HG03575 (cell line): ENCODE results near the gene MVK.
"Not testable (repeated sequence)": the region's sequence is repeated elsewhere in the genome, so short reads cannot be mapped to it uniquely, and the experiment has no call there.

ENCODE experiments used
- ATAC-seq: cut with Tn5 transposase; IDR thresholded peaks from one replicate; pipeline ENCODE4 v1.9.1; 2021; ENCODE audit not compliant: unreplicated experiment, insufficient number of reproducible peaks, low FRiP score; ENCODE audit errors: extremely low read depth

Gene MVK

GRCh38 chr12:109599087-109599486, 25.5 kb downstream of the MVK start:
- ATAC-seq, result no peak

DNA sequence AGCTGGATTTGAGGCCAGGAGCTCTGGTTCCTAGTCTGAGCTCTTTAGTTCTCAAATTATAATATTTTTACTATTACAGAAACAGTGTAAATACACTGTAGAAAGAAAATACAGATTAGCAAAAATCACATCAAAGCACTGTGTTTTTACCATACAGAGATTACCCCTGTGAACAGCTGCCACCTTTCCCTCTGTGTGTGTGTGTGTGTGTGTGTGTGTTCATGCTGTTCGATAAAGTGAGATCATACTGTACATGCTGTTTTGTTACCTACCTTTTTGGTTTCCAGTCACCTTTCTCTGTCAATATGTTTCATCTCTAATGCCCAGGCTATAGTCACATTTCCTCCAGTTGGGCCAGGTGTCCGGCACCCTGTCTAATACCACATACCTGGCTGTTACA, 26.9 kb downstream of the MVK start:
- ATAC-seq, result no peak

- no peak for ATAC-seq
Observed at GRCh38 chr12:109600995-109601394, 27.4 kb downstream of the MVK start.

DNA sequence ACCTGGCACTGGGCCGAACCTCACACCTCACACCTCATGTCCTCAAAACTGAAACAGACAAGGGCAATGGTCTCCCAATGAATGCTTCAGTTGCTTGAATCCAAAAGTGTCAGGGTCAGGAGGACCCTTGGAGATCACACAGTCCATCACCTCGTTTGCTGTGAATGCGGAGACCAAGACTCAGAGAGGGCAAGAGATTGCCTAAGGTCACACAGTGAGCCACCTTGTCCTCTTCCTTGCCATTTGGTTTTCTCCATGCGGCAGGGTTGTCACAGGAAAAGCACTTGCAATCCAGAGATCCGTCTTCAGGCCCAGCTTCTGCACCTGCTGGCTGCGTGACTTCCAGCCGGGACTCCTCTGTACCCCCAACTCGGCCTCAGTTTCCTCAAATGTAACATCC, 28.0 kb downstream of the MVK start:
- no peak for ATAC-seq

- ATAC-seq, result not testable (repeated sequence)
Observed at GRCh38 chr12:109602132-109602531, 28.5 kb downstream of the MVK start.

DNA sequence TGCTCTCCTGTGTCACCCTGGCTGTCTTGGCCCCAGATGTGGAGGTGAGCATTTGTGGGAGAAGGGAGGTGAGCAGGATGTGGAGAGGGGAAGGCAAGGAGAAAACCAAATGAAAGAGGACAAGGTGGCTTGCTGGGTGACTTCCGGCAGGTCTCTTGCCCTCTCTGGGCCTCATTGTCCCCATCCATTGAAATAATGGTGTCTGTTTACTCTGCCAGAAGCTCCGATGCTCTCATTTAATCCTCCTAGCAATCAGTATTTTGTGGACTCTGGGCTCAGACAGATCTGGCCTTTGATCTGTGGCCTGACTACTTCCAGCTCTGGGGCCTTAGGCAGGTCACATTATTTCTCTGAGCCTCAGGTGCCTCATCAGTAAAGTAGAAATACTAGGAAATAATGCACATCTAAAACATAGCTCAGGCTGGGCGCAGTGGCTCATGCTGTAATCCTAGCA, 30.6 kb downstream of the MVK start:
- ATAC-seq, result no peak

- ATAC-seq, result no peak
Observed at GRCh38 chr12:109605016-109605415, 31.4 kb downstream of the MVK start.

GRCh38 chr12:109605599-109606228, 32.1 kb downstream of the MVK start:
- no peak for ATAC-seq

DNA sequence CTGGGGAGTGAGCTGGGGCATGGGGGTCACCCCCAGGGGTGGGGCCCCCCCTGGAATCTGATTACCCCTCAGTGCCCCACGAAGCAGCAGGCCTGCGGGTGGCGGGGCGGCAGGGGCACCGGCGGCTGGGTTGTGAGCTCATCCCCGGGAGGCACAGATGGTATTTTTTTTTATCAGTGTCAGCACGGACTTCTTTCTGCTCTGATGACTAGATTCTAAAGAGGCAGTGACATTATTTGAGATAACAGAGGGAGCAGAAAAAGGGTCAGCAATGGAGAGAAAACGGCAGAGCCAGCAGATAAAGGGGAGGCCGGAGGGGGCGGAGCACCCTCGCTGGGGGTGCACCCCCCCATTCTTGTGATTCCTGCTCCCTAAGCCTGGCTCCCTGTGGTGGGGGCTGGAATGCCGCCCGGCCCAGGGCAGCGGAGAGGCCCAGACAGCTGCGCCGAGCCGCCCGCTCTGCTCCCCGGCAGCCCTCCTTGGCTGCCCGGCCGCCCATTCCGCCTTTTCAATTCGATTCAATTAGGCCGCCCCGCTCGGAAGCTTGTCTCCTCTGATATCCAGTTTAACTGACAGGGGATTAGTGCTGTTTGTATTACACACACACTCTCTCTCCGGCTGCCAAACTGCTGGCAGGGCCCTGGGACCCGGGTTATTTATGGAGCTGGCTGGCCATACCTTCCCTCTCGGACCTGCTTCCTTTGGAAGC, 32.9 kb downstream of the MVK start:
- ATAC-seq, result no peak

GRCh38 chr12:109607618-109608017, 34.0 kb downstream of the MVK start:
- no peak for ATAC-seq

DNA sequence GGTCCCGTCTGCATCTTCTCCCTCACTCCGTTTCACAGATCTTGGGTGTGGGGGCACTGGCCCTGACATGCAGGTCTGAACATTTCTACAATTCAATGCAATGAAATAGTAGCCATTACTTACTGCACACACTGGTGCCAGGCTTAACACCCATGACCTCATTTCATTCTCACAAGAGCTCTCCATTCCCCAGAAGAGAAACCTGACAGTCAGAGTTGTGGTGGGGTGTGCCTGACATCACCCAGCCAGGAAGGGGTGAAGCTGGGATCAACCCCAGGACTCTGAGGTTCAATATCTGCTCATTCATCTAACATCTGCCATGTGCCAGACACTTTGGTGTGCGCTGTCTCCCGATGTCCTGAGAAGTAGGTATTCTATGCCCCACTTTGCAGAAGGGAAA, 34.7 kb downstream of the MVK start:
- ATAC-seq, result no peak

- ATAC-seq, result no peak
Observed at GRCh38 chr12:109608793-109609192, 35.2 kb downstream of the MVK start.

DNA sequence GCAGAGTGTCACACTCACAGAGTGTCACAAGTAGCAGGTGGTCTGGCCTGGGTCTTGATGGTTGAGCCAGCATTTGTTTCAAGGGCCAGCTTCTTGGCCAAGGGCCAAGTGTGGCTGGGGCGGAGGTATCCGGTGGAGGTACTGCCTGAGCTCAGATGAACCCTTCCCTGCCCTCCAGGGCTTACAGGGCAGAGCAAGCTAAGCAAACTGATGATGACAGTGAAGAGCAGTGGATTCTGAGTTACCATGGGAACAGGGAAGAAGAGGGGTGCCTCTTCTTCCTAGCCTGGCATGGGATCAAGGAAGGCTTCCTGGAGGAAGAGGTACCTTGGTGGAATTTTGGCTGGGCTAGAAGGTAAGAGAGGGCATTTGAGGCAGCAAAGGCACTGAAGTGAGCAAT, 35.7 kb downstream of the MVK start:
- ATAC-seq, result no peak

GRCh38 chr12:109610523-109610922, 36.9 kb downstream of the MVK start:
- ATAC-seq, result no peak

- no peak for ATAC-seq
Observed at GRCh38 chr12:109611223-109611622, 37.6 kb downstream of the MVK start.

DNA sequence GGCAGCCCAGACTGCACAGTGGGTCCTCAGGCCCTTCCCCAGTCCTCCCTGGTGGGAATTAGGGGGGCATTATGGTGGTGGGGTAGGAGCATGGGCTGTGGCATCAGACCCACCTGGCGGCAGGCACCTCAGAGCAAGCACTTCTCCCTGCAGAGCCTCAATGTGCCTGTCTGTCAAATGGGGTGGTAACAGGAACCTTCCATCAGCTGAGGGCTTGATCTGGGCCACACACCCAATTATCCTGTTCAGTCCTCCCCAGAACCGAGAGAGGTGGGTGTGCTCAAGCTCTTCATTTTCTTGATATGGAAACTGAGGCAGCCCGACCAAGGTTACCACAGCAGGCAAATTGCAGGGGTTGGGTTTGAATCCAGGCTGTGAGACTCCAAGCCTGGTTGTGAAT, 38.4 kb downstream of the MVK start:
- no peak for ATAC-seq

DNA sequence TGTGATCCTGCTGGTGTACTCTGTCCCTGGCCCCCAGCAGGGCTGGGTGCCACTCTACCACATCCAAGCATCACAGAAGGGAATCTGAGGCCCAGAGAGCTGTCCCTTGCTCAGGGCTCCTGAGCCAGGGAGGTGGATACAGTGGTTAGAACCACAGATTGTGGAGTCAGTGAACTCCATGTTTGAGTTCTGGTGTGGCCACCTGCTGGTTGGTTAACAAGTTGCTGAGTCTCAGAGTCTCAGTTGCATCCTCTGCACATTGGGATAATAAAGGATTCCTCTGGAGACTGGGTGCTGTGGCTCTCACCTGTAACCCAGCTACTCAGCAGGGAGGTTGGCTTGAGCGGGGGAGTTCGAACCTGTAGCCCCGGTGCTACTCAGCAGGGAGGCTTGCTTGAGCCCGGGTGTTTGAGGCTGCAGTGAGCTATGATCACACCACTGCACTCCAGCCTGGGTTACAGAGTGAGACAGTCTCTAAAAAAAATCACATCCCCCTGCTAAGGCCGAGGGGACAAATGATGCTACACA, 39.4 kb downstream of the MVK start:
- ATAC-seq, result no peak

DNA sequence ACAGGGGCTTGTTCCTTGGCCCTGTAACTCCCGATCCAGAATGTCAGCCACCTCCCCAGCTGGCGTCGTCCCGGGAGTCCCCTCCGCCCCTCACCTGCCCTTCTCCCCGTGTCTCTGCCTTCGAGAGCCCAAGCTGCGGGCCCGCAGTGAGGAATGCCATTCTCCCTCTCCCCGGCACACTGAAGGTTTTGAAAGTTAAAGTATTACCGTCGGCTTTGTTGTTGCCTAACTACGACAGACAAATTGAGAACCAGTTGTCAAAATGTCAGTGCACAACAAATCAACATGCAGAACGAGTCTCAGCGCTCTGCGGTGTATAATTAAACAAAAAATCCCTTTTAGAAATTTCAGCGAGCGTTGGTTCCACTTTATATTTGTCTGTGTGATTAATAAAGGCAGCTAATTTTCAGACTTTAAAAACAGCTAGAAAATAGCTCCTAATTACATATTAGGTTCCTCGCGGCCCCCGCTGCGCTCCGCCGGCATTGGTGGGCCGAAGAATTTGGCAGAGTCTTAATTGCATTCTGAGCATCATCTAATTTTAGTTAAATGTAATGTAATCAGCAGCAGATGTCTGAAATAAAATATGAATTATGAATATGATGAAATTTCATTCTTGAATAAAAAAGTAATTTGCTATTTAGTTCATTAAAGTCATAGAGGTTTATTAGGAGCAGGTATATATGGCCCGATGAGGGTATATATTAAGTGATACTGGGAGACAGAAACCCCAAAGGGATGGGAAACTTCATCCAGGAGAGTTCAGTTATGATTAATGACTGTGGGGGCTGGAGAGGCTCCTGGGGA, 40.3 kb downstream of the MVK start:
- ATAC-seq, result no peak

DNA sequence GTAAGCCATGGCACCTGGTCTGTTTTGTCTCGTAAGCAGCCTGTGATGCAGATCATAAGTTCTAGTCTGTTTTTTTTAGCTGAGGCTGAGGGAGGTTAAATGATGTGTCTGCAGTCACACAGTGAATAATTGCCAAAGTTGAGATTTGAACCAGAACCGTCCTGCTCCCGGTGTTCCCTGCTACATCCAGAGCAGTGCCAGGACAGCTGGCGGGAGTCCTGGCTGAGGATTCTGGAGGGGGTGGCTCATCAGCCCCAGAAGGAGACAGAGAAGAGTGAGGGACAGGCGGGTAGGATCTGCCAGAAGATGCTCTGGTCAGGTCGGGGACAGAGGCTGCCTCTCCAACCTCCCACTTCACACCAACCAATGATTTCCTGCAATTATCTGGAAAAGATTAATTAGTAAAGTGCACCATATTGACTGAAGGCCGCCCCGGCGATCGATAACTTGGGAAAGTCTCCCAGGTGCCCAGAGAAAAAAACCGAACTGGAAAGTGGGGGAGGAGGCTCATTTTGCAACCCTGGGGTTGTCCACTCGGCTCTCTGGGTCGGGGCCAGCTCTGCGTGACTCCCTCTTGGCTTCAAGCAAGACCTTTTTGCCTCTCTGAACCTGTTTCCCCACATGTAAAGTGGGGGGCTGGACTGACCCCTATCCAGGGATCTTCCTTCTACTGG, 42.1 kb downstream of the MVK start:
- no peak for ATAC-seq
